NCI-H2227 (cell line): Measurements from ENCODE around the gene SAV1.

Source experiments
- DNase-seq: peaks from one replicate; lab custom pipeline; 2025; ENCODE audit not compliant: unreplicated experiment; lab: John Stamatoyannopoulos, UW

SAV1 gene

DNA sequence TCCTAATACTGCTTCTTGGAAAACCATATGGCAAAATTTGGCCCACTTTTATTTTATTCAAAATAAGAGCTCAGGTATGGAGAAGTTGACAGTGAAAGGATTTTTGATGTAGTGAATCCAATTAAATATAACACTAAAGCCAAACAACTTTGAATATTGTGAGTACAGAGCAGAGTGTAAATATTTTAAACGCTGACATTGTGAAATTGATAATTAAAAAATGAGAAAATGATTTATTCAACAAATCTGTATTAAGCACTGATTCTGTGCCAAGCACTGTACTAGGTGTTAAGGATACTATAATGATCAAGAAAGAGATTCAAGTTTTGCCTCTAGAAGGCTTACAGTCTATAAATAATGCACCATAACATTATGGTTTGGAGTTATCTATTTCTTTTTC, 57.6 kb downstream of the SAV1 start:
- DNase-seq: no peak

DNA sequence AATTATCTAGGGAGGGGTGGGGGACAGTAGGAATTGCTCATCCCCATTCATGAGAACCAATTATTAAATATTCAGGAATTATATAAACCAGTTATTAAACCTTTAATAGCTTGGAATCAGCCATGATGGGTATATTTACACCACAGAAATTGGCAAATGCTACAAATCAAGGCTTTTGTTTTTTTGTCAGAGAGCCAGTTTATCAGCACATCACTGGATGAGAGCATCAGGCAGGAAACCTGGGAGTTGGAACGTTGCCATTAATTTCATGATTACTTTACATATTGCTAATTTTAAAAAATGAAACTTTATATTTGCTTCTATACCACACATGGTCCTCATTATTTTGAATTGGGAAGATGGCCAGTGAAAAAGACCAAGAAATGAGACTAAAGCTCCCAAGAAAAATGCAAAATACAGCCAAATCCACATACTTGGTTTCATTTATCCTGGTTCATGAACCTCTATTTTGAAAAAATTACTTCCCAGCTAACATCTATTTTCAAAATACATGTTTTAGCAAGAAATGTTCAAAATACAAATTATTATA, 59.7 kb downstream of the SAV1 start:
- DNase-seq: no peak

DNA sequence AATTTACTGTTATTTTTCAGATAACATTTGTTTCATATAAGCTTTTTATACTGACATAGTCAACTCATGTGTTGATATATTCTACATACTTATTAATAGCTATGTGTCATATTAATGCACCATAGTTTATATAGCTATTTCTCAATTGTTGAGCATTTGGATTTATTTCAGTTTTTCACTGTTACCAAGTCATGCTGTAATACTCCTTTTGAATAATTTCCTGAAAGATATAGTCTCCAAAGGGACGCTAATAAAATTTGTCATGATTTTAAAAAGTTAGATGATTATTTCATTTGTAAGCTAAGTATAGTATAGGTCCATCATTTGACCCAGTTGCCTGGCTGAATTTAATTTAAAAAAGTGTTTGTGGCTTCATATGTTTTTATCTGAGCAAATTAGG, 60.3 kb downstream of the SAV1 start:
- no peak for DNase-seq

DNA sequence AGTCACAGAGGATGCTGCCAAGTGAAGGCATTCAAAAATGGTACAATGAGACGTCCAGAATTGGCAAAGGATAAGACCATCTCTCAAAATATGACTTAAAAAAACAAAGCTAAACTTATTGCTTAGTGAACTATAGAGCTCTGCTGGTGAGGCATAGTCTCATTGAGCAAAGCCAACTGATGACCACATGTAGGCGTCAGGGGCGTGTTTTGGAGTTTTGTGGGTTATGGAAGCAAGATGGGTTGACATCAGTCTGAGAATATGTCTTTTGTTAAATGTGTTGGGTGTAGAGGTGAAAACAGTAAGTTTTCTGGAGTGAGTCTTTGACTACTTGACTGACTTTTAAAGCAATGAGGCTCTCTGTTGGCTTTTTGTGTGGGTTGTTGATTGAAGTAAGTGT, 60.9 kb downstream of the SAV1 start:
- no peak for DNase-seq

DNA sequence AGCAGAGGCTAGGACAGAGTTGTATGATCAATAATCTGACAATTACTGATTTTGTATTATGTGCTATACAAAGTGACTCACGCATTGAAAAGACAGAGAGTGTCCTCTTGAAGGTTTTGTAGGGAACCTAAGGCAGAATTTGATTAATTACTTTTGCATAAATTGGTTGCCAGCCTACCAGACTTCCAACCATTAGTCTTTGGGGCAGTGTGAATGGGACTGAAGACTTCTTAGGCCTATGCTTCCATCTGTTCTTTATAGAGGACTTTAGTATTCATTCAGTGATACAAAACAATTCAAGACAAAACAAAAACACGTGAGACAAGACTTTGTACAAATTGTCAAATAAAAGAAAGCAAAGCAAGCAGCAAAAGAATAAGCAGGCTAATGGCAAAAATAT, 61.6 kb downstream of the SAV1 start:
- DNase-seq: no peak

DNA sequence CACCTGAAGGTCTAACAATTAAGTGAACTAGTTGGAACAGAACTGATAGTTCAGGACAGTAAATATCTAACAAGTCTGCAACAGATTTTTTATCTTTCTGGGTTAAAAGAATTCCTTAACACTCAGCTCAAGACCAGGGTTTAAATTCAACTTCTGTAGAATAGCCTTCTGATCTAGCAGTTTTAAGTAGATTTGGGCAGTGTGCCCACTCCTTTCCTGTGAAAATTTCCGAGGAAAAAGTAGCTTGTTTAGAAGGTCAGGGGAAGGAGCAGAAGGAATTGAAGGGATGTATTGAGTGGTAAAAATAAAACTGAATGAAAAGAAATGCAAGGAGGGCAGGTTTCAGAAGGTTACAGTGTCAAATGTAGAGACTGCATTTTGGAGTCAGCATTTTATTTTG, 62.3 kb downstream of the SAV1 start:
- DNase-seq: no peak

DNA sequence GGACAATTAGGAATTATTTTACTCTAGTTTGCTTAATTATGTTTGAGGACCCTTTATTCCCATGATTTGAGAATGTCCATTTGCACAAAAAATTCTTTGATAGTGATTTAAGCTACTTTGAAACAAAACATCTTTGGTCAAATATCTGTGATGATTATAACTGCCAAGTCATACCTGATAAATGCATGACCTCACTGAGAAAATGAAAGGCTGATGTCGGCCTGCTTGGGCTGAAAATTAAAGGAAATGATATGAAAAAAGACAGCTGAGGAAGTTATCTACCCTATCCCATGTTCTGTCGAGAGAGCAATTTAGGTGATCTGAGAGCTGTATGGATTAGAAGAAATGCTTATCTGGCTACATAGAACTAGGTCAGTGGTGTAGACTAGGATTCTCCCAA, 64.5 kb downstream of the SAV1 start:
- DNase-seq: no peak

DNA sequence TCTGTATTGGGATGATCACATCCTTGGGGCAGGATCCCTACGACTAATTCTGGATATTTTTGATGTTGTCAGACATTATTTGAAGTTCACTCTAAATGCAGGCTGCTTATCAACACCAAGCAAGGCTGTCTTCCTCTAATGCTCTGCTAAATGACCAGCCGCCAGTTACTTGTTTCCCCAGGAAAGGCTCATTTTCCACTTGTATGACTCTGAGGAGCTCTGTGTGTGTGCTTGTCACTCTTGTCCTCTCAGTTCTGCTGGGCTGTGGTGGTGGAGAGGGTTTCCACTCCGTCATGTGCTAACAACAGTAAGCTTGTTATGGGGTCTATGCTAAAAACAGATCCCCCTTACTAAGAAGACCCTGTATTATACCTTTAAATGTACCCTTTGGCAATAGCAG, 66.1 kb downstream of the SAV1 start:
- no peak for DNase-seq

DNA sequence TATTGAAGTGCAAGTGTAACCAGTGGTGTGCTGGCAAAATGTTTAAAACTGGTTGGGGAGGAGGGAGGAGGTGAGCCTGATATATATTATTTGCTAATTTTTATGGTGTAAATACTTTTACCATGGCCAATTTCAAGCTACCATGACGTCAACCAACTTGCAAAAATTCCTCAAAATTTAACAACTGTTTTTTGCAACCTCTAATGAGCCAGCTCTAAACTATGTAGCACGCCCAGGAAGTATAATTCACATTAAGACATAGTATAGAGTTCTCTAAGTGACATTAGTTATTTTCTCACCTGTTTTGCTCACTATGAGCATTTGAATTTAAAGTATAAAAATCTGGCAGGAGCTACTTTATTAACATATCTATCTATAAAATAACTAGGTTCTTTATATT, 66.7 kb downstream of the SAV1 start:
- DNase-seq: no peak

DNA sequence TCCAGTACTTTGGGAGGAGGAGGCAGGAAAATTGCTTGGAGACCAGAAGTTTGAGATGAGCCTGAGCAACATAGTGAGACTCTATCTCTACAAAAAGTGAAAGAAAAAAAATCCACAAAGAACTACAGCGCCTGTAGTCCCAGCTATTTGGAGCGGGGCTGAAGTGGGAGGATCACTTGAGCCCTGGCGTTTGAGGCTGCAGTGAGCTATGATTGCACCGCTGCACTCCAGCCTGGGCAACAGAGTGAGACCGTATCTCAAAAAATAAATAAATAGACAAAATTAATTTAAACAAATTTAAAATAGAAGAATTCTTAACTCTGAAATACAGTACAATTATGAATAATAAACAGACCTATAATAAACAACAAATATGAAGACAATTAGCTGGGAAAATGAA, 67.3 kb downstream of the SAV1 start:
- DNase-seq: no peak

DNA sequence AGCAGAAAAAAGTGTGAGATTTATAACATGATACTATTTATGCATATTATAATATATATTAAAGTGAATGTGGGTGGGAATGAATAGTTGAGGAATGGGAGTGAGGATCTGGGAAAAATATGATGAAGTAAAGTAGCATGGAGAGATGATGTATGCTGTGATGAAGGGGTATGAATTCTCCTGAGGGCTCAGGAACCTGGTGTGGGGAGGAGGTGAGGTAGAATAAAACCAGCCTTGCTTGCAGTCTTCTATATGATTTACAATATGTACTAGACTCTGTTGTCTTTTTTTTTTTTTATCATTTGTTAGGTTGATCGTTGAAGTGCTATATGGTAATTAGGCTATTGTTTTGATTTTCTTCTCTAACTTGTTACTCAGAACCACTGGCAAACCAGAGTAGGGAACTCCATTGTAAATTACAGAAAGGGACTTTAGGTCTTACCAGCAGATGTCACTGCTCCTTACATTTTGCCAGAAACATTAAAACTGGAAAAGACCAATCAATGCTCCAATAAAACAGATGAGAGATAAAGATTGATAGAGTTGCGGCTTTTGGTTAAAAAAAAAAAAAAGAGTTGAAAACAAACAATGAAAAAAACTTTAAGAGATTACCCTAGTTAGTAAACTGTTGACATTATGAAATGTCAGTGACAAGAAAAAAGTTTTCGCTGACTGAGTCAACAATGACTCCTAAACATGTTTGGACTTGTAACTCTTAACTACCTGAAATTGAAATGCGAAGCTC, 68.2 kb downstream of the SAV1 start:
- DNase-seq: no peak

DNA sequence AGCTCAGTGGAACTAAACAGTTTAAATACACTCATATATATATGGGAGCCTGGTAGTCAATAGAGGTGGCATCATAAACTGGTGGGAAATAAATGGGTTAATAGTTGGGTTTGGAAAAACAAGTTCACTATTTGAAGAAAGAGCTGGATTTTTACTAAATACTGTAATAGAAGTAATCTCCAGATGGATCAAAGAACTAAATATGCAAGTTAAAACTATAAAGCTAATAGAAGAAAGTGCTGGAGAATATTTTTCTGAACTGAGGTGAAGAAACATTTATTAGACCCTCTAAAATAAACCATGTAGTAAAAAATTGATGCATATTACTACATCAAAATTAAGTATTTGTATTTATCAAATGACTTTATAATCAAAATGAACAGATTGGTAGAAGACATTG, 69.3 kb downstream of the SAV1 start:
- DNase-seq: no peak

DNA sequence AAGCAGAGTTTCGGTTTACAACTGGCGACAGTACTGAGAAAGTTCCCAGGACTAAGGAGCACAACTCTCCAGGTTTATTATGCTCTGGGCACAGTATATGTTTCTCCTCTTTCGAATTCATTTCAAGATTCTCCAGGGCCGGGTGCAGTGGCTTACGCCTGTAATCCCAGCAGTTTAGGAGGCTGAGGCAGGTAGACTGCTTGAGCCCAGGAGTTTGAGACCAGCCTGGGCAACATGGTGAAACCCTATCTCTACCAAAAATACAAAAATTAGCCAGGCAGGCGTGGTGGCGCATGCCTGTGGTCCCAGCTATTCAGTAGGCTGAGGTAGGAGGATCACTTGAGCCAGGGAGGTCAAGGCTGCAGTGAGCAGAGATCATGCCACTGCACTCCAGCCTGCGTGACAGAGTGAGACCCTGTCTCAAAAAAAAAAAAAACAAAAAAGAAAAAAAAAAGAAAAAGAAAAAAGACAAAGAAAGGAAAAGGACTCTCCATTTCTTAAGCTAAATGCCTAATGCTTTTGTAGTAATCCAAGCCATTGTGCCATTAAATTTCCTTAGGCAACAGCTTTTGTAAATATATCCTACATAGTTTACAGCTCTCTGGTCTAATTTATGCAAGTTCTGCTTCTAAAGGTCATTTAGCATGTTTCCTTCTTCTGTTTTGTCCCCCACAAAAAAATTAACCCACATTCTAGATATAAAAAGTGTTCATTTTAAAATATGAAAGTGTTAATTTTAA, 73.4 kb downstream of the SAV1 start:
- DNase-seq: no peak

DNA sequence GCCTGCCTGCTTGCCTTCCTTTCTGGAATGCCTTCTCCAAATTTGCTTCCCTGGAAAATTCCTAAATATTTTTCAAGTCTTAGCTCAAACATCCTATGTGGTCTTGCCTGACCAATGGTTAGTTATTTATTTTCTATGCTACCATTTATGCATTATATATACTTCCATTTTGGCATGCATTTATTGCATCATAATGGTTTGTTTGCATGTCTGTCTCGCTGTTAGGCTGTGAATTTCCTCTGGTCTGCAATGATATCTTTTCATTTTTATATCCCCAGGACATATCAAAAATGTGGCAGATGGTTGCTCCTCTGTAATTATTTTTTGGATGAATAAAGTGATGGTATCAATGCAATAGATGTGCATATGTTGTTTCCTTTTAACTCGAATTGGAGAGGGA, 77.6 kb downstream of the SAV1 start:
- DNase-seq: no peak
